ENCODE data around the gene CMPK2. TPM values are rescaled to one million over a fixed set of nuclear protein-coding genes. Genes with fewer than 3 reads are reported as not detected.

Gene CMPK2
- total RNA-seq, 1 experiment from 2014 or later, result 0.80 TPM

DNA sequence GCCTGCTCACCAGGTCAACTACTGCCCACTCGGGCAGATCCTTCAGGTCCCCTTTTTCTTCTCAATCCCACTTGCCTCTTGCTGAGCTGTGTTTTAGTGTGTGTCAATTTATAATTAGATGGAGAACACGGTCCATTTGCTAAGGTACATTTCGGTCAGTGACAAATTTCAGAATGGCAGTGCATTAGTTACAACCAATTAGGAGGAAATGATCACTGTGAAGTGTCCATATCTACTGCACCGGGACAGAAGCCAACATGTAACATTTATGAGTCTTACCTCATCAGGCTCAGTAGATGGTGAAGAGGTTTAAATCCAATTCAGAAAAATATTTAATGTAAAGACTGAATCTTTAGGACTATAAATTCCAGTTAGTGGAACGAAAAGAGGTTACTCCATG is 47.7 kb downstream of the CMPK2 start:
- intact Hi-C loops (cut with micrococcal nuclease; ENCODE audit: unreplicated experiment) (no loop called here), in situ Hi-C loops (cut with HindIII; ENCODE audit: low pct_unique_long_range_greater_than_20kb, low sequenced_read_pairs) (no loop called here)
- TF ChIP-seq, protein P1, sequence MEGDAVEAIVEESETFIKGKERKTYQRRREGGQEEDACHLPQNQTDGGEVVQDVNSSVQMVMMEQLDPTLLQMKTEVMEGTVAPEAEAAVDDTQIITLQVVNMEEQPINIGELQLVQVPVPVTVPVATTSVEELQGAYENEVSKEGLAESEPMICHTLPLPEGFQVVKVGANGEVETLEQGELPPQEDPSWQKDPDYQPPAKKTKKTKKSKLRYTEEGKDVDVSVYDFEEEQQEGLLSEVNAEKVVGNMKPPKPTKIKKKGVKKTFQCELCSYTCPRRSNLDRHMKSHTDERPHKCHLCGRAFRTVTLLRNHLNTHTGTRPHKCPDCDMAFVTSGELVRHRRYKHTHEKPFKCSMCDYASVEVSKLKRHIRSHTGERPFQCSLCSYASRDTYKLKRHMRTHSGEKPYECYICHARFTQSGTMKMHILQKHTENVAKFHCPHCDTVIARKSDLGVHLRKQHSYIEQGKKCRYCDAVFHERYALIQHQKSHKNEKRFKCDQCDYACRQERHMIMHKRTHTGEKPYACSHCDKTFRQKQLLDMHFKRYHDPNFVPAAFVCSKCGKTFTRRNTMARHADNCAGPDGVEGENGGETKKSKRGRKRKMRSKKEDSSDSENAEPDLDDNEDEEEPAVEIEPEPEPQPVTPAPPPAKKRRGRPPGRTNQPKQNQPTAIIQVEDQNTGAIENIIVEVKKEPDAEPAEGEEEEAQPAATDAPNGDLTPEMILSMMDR (IDR thresholded peaks at IDR 0.05), result no peak
- no peak for TF ChIP-seq TCF7L2 (IDR thresholded peaks at IDR 0.05; ENCODE audit: low read depth, low read length)
- TF ChIP-seq, protein P2, sequence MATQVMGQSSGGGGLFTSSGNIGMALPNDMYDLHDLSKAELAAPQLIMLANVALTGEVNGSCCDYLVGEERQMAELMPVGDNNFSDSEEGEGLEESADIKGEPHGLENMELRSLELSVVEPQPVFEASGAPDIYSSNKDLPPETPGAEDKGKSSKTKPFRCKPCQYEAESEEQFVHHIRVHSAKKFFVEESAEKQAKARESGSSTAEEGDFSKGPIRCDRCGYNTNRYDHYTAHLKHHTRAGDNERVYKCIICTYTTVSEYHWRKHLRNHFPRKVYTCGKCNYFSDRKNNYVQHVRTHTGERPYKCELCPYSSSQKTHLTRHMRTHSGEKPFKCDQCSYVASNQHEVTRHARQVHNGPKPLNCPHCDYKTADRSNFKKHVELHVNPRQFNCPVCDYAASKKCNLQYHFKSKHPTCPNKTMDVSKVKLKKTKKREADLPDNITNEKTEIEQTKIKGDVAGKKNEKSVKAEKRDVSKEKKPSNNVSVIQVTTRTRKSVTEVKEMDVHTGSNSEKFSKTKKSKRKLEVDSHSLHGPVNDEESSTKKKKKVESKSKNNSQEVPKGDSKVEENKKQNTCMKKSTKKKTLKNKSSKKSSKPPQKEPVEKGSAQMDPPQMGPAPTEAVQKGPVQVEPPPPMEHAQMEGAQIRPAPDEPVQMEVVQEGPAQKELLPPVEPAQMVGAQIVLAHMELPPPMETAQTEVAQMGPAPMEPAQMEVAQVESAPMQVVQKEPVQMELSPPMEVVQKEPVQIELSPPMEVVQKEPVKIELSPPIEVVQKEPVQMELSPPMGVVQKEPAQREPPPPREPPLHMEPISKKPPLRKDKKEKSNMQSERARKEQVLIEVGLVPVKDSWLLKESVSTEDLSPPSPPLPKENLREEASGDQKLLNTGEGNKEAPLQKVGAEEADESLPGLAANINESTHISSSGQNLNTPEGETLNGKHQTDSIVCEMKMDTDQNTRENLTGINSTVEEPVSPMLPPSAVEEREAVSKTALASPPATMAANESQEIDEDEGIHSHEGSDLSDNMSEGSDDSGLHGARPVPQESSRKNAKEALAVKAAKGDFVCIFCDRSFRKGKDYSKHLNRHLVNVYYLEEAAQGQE (IDR thresholded peaks at IDR 0.05; ENCODE audit: insufficient read depth in 1 of 2, low read depth in 2 of 2, low read length in 1 of 2), result no peak
- TF ChIP-seq SIN3A (IDR thresholded peaks at IDR 0.05; ENCODE audit: borderline replicate concordance, insufficient read depth, low read depth, low read length), result no peak
- no peak for TF ChIP-seq POLR2AphosphoS5 (IDR thresholded peaks at IDR 0.05; ENCODE audit: low read depth, low read length)
- Histone ChIP-seq H3K36me3 (ENCODE audit: control insufficient read depth, insufficient read depth, low read length) (no peaks in the 10 kb centered on the region), H3K27ac (ENCODE audit: low read length) (no peak overlapping the region), H3K4me1 (ENCODE audit: control insufficient read depth, insufficient read depth, low read length) (no peaks in the 10 kb centered on the region), H3K9me3 (ENCODE audit: control insufficient read depth, insufficient read depth, low read depth, low read length) (no peaks in the 10 kb centered on the region), H3K4me3 (ENCODE audit: low read depth in 2 of 2, low read length in 2 of 2) (no peak overlapping the region), H3K27me3 (ENCODE audit: control insufficient read depth, insufficient read depth, low read length) (no peaks in the 10 kb centered on the region)
- ATAC-seq, result no peak
- no peak for DNase-seq (ENCODE audit: low read depth, low spot score)
- ChIA-PET POLR2A (no interaction called here), CTCF (no interaction called here)
- no TSS peak for BruUV-seq (replicated peaks)

DNA sequence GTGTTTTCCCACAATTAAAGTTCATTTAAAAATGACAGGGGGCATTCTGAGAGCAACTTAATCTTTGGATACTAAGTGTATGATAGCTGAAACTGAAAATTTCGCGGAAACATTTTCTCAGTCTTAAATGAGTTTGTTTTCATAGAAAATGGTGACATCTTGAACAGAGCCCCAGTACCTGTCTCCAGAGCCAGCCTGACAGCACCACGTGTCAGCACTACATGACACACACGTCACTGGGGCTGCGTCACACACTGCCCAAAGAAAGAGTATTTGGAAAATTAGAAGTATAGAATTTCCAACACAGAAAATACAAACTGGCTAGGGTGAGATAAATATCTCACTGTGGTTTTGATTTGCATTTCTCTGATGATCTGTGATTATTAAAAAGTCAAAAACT is 50.8 kb downstream of the CMPK2 start:
- no peaks in the 10 kb centered on the region for H3K36me3 ChIP-seq (ENCODE audit: control insufficient read depth, insufficient read depth, low read length)
- ATAC-seq, result no peak
- no peak for DNase-seq (ENCODE audit: low read depth, low spot score)
- ChIA-PET CTCF (no interaction called here), POLR2A (no interaction called here)
- no peaks in the 10 kb centered on the region for H3K9me3 ChIP-seq (ENCODE audit: control insufficient read depth, insufficient read depth, low read depth, low read length)
- intact Hi-C loops (cut with micrococcal nuclease; ENCODE audit: unreplicated experiment) (no loop called here), in situ Hi-C loops (cut with HindIII; ENCODE audit: low pct_unique_long_range_greater_than_20kb, low sequenced_read_pairs) (no loop called here)
- H3K4me1 ChIP-seq (ENCODE audit: control insufficient read depth, insufficient read depth, low read length), result no peaks in the 10 kb centered on the region
- no peak overlapping the region for H3K27ac ChIP-seq (ENCODE audit: low read length)
- no TSS peak for BruUV-seq (replicated peaks)
- TF ChIP-seq, protein P2 (IDR thresholded peaks at IDR 0.05; ENCODE audit: insufficient read depth in 1 of 2, low read depth in 2 of 2, low read length in 1 of 2), result no peak
- no peak overlapping the region for H3K4me3 ChIP-seq (ENCODE audit: low read depth in 2 of 2, low read length in 2 of 2)
- no peaks in the 10 kb centered on the region for H3K27me3 ChIP-seq (ENCODE audit: control insufficient read depth, insufficient read depth, low read length)

All from Panc1 (cell line).